SK-N-SH (cell line): Measurements from ENCODE around the gene FSTL5. TPM values are rescaled to one million over a fixed set of nuclear protein-coding genes. Genes with fewer than 3 reads are reported as not detected.

ENCODE experiments used
- CTCF ChIA-PET: fragments of 300-600, 350-600 bp; formaldehyde crosslinking; extraction: SDS; loops from one replicate; lab custom pipeline; 2021; lab: Yijun Ruan, JAX
- POLR2A ChIA-PET: fragments of 350-600 bp; sonication (Branson Sonifier 250); formaldehyde crosslinking; extraction: SDS; loops from one replicate; lab custom pipeline; 2020; ENCODE audit warnings: antibody characterized with exemption, inconsistent platforms; lab: Yijun Ruan, JAX
- DNase-seq: peaks from one replicate; pipeline ENCODE4 v3.0.0; 2012
- H2AFZ ChIP-seq: fragments of 200-600 bp; sonication (generic); 2 replicates; pipeline ENCODE4 v1.8.1; 2016; ENCODE audit warnings: antibody characterized with exemption, mild to moderate bottlenecking, low read depth
- H3F3A ChIP-seq: fragments of 200-600 bp; sonication (generic); replicated peaks from 2 replicates; pipeline ENCODE3; 2016; ENCODE audit warnings: antibody characterized with exemption, mild to moderate bottlenecking; ENCODE audit not compliant: insufficient read depth
- H3K27ac ChIP-seq, 2 experiments: fragments of 200-500 bp in 1 of 2; fragments of 200-600 bp in 1 of 2; sonication (Bioruptor generic) in 1 of 2; sonication (generic), shearing (Covaris generic) in 1 of 2; 2 replicates each; pipeline versions ENCODE4 v1.5.1 to v1.6.1; 2014 to 2016; ENCODE audit warnings: low read depth in 2 of 2, inconsistent platforms in 1 of 2, low read length in 1 of 2, mild to moderate bottlenecking in 1 of 2, mixed read lengths in 1 of 2
- H3K27me3 ChIP-seq: fragments of 200-600 bp; sonication (generic), shearing (Covaris generic); 2 replicates; pipeline ENCODE4 v1.6.1; 2016; ENCODE audit warnings: mixed run types; ENCODE audit not compliant: insufficient read depth
- H3K36me3 ChIP-seq, 2 experiments: fragments of 200-500 bp in 1 of 2; fragments of 200-600 bp in 1 of 2; sonication (Bioruptor generic) in 1 of 2; sonication (generic) in 1 of 2; replicated peaks in 1 of 2; 2 replicates each; pipeline versions ENCODE3 to v1.5.1; 2014 to 2016; ENCODE audit warnings: low read length in 1 of 2, mild to moderate bottlenecking in 1 of 2; ENCODE audit not compliant: insufficient read depth in 2 of 2, control insufficient read depth in 1 of 2
- H3K4me1 ChIP-seq, 2 experiments: fragments of 200-500 bp in 1 of 2; fragments of 200-600 bp in 1 of 2; sonication (Bioruptor generic) in 1 of 2; sonication (generic), shearing (Covaris generic) in 1 of 2; 2 replicates each; pipeline versions ENCODE4 v1.5.1 to v1.6.1; 2014 to 2016; ENCODE audit warnings: low read depth in 1 of 2, low read length in 1 of 2, mixed run types in 1 of 2; ENCODE audit not compliant: insufficient read depth in 2 of 2, control insufficient read depth in 1 of 2
- H3K4me2 ChIP-seq: fragments of 200-600 bp; sonication (generic), shearing (Covaris generic); 2 replicates; pipeline ENCODE4 v1.6.1; 2017; ENCODE audit warnings: mixed run types
- H3K4me3 ChIP-seq, 2 experiments: fragments of 200-500 bp in 1 of 2; fragments of 200-600 bp in 1 of 2; sonication (Bioruptor generic) in 1 of 2; sonication (generic), shearing (Covaris generic) in 1 of 2; 2 replicates each; pipeline versions ENCODE4 v1.5.1 to v1.8.1; 2014 to 2016; ENCODE audit warnings: low read depth in 2 of 2, inconsistent platforms in 1 of 2, low read length in 1 of 2, mild to moderate bottlenecking in 1 of 2, mixed read lengths in 1 of 2, moderate library complexity in 1 of 2
- H3K79me2 ChIP-seq: fragments of 200-600 bp; sonication (generic); 2 replicates; pipeline ENCODE4 v1.8.1; 2017; ENCODE audit warnings: mild to moderate bottlenecking; ENCODE audit not compliant: insufficient read depth
- H3K9ac ChIP-seq: fragments of 200-600 bp; sonication (generic); 2 replicates; pipeline ENCODE4 v1.6.1; 2017; ENCODE audit warnings: mixed run types
- H3K9me2 ChIP-seq: fragments of 200-600 bp; sonication (generic); 2 replicates; pipeline ENCODE4 v1.6.1; 2017; ENCODE audit warnings: mixed run types
- H3K9me3 ChIP-seq: fragments of 200-600 bp; sonication (generic); 2 replicates; pipeline ENCODE4 v1.6.1; 2017; ENCODE audit warnings: mixed run types, mild to moderate bottlenecking, moderate library complexity
- H4K20me1 ChIP-seq: fragments of 200-600 bp; sonication (generic); 2 replicates; pipeline ENCODE4 v1.6.1; 2017; ENCODE audit warnings: mild to moderate bottlenecking, mixed run types; ENCODE audit not compliant: insufficient read depth
- CHD2 ChIP-seq: fragments of 150-350 bp; IDR thresholded peaks from 2 replicates; pipeline ENCODE4 v1.6.1; 2018; ENCODE audit warnings: low read length; ENCODE audit not compliant: partially characterized antibody
- CTCF ChIP-seq: fragments of 200-600 bp; sonication (generic); IDR thresholded peaks from 2 replicates; pipeline ENCODE4 v1.6.1; 2017; ENCODE audit warnings: antibody characterized with exemption, mild to moderate bottlenecking, moderate library complexity
- ELF1 ChIP-seq: IDR thresholded peaks from 2 replicates; pipeline ENCODE4 v1.4.0; 2012
- EZH2phosphoT487 ChIP-seq: fragments of 200-600 bp; sonication (generic); IDR thresholded peaks from 2 replicates; pipeline ENCODE4 v1.6.1; 2017; ENCODE audit warnings: low read depth, mixed run types, mild to moderate bottlenecking, antibody characterized with exemption, moderate library complexity, borderline replicate concordance
- FOXM1 ChIP-seq: IDR thresholded peaks from 2 replicates; pipeline ENCODE4 v1.4.0; 2012; ENCODE audit warnings: low read depth, mild to moderate bottlenecking
- GATA2 ChIP-seq: sonication (generic); formaldehyde crosslinking; IDR thresholded peaks from 2 replicates; pipeline ENCODE4 v1.5.0; 2020; ENCODE audit warnings: mild to moderate bottlenecking, missing genetic modification reagents
- IRF3 ChIP-seq: fragments of 150-350 bp; IDR thresholded peaks from 2 replicates; pipeline ENCODE4 v1.6.1; 2016; ENCODE audit warnings: mild to moderate bottlenecking, low read depth, low read length
- MAX ChIP-seq: IDR thresholded peaks from 2 replicates; pipeline ENCODE4 v1.4.0; 2012; ENCODE audit warnings: low read depth
- MEF2A ChIP-seq: IDR thresholded peaks from 2 replicates; pipeline ENCODE4 v1.4.0; 2012; ENCODE audit warnings: low read depth, borderline replicate concordance
- MXI1 ChIP-seq: IDR thresholded peaks from 2 replicates; pipeline ENCODE4 v1.6.1; 2012; ENCODE audit warnings: mild to moderate bottlenecking, low read depth, low read length, improper control_type of control experiment
- RCOR1 ChIP-seq: fragments of 150-350 bp; IDR thresholded peaks from 2 replicates; pipeline ENCODE4 v1.6.1; 2017; ENCODE audit warnings: antibody characterized with exemption, low read length
- RFX5 ChIP-seq: IDR thresholded peaks from 2 replicates; pipeline ENCODE4 v1.6.1; 2012; ENCODE audit warnings: mild to moderate bottlenecking, improper control_type of control experiment, low read length
- RXRA ChIP-seq: IDR thresholded peaks from 2 replicates; pipeline ENCODE4 v1.4.0; 2012; ENCODE audit warnings: low read depth, mild to moderate bottlenecking, borderline replicate concordance
- SMC3 ChIP-seq: IDR thresholded peaks from 2 replicates; pipeline ENCODE4 v1.6.1; 2012; ENCODE audit warnings: low read depth, low read length, improper control_type of control experiment
- TAF1 ChIP-seq: IDR thresholded peaks from 2 replicates; pipeline ENCODE4 v1.6.1; 2012; ENCODE audit warnings: low read depth, mild to moderate bottlenecking, low read length, moderate library complexity, borderline replicate concordance
- TCF12 ChIP-seq: IDR thresholded peaks from 2 replicates; pipeline ENCODE4 v1.4.0; 2012
- TEAD4 ChIP-seq: IDR thresholded peaks from 2 replicates; pipeline ENCODE4 v1.4.0; 2012; ENCODE audit warnings: mild to moderate bottlenecking, borderline replicate concordance; ENCODE audit not compliant: insufficient read depth
- YY1 ChIP-seq: IDR thresholded peaks from 2 replicates; pipeline ENCODE4 v1.4.0; 2012; ENCODE audit warnings: low read depth, mild to moderate bottlenecking
- ZBTB33 ChIP-seq: IDR thresholded peaks from 2 replicates; pipeline ENCODE4 v1.4.0; 2012; ENCODE audit warnings: low read depth, borderline replicate concordance
- WGBS: methylation state at CpG from one replicate; pipeline ENCODE4 v1.1.6; 2017; ENCODE audit warnings: low lambda C conversion rate; 5-methylcytosine and 5-hydroxymethylcytosine counted together
- polyA plus RNA-seq, 3 experiments: library from polyadenylated mRNA; depleted of rRNA; stranded (reverse); fragments of >200 nt; gene quantifications; 2 replicates each; pipeline ENCODE4 v1.2.3, GENCODE V29; 2012
- TF ChIP-seq, protein P1 (sequence below): IDR thresholded peaks from 2 replicates; pipeline ENCODE4; 2012

FSTL5 gene
- polyA plus RNA-seq, 1 of the 3 experiments (the other 2 are of a cell fraction), result 0.07 TPM

- TF ChIP-seq IRF3 (no peak), SMC3 (no peak), TEAD4 (no peak), RCOR1 (no peak), ELF1 (no peak), GATA2 (CRISPR knock-in tag) (no peak), EZH2phosphoT487 (no peak), ZBTB33 (no peak), YY1 (no peak)
- TF ChIP-seq, protein P1, sequence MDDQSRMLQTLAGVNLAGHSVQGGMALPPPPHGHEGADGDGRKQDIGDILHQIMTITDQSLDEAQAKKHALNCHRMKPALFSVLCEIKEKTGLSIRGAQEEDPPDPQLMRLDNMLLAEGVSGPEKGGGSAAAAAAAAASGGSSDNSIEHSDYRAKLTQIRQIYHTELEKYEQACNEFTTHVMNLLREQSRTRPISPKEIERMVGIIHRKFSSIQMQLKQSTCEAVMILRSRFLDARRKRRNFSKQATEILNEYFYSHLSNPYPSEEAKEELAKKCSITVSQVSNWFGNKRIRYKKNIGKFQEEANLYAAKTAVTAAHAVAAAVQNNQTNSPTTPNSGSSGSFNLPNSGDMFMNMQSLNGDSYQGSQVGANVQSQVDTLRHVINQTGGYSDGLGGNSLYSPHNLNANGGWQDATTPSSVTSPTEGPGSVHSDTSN, result no peak
- TF ChIP-seq, all 33 proteins: peak for 0
Observed at GRCh38 chr4:161540265-161540664, 623.5 kb downstream of the FSTL5 start (continued).

GRCh38 chr4:161538941-161539340, 624.9 kb downstream of the FSTL5 start:
- Histone ChIP-seq H3K9me3 (no peaks in the 10 kb centered on the region), H3K4me2 (no peak overlapping the region), H2AFZ (no peak overlapping the region), H3K4me3 (no peak overlapping the region), H3K36me3 (no peaks in the 10 kb centered on the region), H4K20me1 (no peaks in the 10 kb centered on the region), H3K9ac (no peak overlapping the region), H3K9me2 (no peaks in the 10 kb centered on the region), H3K27me3 (no peaks in the 10 kb centered on the region), H3K4me1 (no peaks in the 10 kb centered on the region), H3K79me2 (no peaks in the 10 kb centered on the region), H3K27ac (no peak overlapping the region), H3F3A (no peaks in the 10 kb centered on the region)
- CTCF ChIA-PET, result no interaction called here
- TF ChIP-seq TAF1, result no peak
- TF ChIP-seq TEAD4, result no peak
- no peak for TF ChIP-seq RXRA
- TF ChIP-seq TCF12, result no peak
- no peak for TF ChIP-seq CTCF
- no peak for TF ChIP-seq RFX5
- no peak for TF ChIP-seq ELF1
- TF ChIP-seq FOXM1, result no peak
- TF ChIP-seq IRF3, result no peak
- no peak for TF ChIP-seq MEF2A
- TF ChIP-seq CHD2, result no peak
- TF ChIP-seq MAX, result no peak
- no peak for TF ChIP-seq MXI1
- POLR2A ChIA-PET, result no interaction called here
- no peak for DNase-seq
- WGBS, result 66% methylated on average over 4 of the region's 4 CpGs
